Skeletal muscle cell (primary cell): Measurements from ENCODE around the gene SH3GL3.

ENCODE experiments used
- DNase-seq: peaks from one replicate; pipeline ENCODE4 v3.0.0-alpha.2; 2010; ENCODE audit warnings: low read depth
- H3K4me3 ChIP-seq: 2 replicates; pipeline ENCODE4 v1.5.1; 2011; ENCODE audit warnings: low read depth, mild to moderate bottlenecking, control low read depth, low read length, moderate library complexity

Gene SH3GL3

GRCh38 chr15:83498374-83498773 lies 51.2 kb downstream of the SH3GL3 start:
- DNase-seq: no peak
- H3K4me3 ChIP-seq: no peak overlapping the region

GRCh38 chr15:83498801-83499200 lies 51.7 kb downstream of the SH3GL3 start:
- no peak for DNase-seq
- no peak overlapping the region for H3K4me3 ChIP-seq

GRCh38 chr15:83499476-83499875 lies 52.3 kb downstream of the SH3GL3 start:
- DNase-seq: no peak
- H3K4me3 ChIP-seq: no peak overlapping the region

- no peak overlapping the region for H3K4me3 ChIP-seq
- DNase-seq: no peak
Observed at GRCh38 chr15:83503595-83504364, 56.6 kb downstream of the SH3GL3 start.

DNA sequence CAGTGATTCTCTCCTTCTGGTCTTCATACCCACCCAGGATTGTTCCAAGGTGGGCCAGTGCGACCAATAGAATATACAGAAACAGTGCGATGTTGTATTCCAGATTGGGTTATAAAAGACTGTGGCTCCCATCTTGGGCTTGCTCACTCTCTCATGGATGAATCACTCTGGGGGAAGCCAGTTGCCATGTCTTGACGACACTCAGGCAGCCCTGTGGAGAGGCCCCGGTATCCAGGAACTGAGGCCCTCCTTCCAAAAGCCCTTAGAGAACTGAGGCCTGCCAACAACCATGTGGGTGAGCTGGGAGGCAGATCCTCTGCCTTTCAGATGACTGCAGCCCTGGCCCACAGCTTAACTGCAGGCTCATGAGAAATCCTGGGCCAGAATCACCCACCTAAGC lies 57.2 kb downstream of the SH3GL3 start:
- H3K4me3 ChIP-seq: no peak overlapping the region
- peak; percentile 4 for DNase-seq

- DNase-seq: no peak
- H3K4me3 ChIP-seq: no peak overlapping the region
Observed at GRCh38 chr15:83510001-83510400, 62.9 kb downstream of the SH3GL3 start.

- no peak overlapping the region for H3K4me3 ChIP-seq
- no peak for DNase-seq
Observed at GRCh38 chr15:83512459-83512858, 65.3 kb downstream of the SH3GL3 start.

DNA sequence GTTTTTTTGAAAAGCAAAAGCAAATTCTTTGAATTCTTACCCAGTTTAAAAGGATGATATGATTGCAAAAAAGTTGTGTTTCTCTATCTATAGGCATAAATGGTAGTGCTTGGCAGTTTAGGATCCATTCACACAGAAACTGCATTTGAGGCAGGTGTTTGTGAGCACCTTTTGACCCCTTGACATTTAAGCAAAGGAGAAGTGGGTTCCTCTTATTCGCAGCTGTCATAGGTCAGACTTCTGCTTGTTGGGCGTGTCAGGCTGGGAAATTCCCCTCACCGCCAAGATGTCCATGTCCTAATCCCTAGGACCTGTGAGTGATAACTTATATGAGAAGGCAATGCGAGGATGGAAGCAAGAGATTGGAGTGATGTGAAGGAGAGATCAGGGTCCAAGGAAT lies 67.4 kb downstream of the SH3GL3 start:
- DNase-seq: no peak
- no peak overlapping the region for H3K4me3 ChIP-seq

- DNase-seq: no peak
- no peak overlapping the region for H3K4me3 ChIP-seq
Observed at GRCh38 chr15:83515164-83515563, 68.0 kb downstream of the SH3GL3 start.

DNA sequence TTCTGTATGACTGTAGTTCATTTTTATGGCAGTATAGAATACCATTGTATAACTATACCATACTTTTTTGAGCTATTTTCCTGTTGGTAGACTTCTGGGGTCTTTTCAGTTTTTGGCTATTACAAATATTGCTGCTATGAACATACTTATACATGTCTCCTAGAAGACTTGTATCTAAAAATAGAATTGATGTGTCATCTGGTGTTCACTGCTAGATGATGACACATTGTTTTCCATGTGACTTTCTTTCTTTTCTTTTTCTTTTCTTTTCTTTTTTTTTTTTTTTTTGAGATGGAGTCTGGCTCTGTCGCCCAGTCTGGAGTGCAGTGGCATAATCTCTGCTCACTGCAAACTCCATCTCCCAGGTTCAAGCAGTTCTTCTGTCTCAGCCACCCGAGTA lies 69.8 kb downstream of the SH3GL3 start:
- DNase-seq: no peak
- H3K4me3 ChIP-seq: no peak overlapping the region

DNA sequence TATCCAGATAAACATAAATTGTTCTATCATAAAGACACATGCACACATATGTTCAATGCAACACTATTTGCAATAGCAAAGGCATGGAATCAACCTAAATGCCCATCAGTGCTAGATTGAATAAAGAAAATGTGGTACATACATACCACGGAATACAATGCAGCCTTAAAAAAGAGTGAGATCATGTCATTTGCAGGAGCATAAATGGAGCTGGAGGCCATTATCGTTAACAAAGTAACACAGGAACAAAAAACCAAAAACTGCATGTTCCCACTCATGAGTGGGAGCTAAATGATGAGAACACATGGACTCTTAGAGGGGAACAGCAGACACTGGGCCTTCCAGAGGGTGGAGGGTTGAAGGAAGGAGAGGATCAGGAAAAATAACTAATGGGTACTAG lies 79.2 kb downstream of the SH3GL3 start:
- no peak for DNase-seq
- H3K4me3 ChIP-seq: no peak overlapping the region

DNA sequence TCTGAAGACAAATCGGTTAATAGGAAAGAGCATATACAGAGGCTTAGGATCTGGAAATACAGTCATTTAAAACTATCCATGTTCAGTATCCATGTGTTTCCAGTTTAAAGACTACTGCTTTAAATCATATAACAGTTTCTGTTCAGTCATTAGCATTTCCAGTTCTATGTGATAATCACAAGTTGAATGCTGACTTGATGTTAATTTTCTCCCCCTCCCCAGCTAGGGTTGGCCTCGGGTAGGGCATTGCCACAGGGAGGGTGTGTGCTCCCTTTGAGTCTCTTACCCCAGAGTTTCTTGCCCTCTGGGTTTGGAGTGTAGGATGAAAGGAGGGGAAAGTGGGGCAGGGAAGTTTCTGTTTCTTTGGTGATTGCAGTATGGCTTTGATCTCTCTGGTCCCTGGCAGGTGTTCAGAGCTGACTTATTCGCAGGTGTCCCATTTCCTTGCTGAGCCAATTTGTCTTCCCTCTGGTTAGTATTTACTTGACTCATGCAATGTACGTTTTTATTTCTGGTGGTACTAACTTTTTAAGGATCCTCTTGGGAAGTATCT lies 86.3 kb downstream of the SH3GL3 start:
- no peak overlapping the region for H3K4me3 ChIP-seq
- no peak for DNase-seq

GRCh38 chr15:83537606-83538005 lies 90.5 kb downstream of the SH3GL3 start:
- DNase-seq: no peak
- H3K4me3 ChIP-seq: no peak overlapping the region

- no peak for DNase-seq
- H3K4me3 ChIP-seq: no peak overlapping the region
Observed at GRCh38 chr15:83538682-83539081, 91.5 kb downstream of the SH3GL3 start.

DNA sequence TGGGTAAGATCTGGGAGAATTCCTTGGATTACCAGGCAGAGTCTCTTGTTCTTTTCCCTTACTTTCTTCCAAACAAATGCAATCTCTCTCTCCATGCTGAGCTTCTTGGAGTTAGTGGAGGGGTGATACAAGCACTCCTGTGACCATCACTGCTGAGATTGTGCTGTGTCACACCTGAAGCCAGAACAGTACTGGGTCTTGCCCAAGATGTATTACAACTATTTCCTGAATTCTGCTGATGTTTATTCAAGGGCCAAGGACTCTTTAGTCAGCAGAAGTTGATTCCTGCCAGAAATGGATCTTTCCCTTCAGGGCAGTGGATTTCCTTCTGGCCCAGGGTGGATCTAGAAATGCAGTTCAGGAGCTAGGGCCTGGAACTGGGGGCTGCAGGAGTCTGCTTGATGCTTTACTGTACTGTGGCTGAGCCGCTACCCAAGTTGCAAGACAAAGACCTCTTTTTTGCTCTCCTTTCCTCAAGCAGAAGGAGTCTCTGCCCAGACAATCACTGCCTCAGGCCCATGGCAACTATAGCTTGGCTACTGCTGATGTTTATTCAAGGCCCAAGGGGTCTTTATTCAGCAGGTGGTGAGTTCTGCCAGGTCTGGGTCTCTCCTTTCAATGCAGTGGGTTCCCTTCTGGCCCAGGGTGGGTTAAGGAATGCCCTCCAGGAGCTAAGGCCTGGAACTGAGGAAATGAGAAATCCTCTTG lies 98.8 kb downstream of the SH3GL3 start:
- DNase-seq: no peak

DNA sequence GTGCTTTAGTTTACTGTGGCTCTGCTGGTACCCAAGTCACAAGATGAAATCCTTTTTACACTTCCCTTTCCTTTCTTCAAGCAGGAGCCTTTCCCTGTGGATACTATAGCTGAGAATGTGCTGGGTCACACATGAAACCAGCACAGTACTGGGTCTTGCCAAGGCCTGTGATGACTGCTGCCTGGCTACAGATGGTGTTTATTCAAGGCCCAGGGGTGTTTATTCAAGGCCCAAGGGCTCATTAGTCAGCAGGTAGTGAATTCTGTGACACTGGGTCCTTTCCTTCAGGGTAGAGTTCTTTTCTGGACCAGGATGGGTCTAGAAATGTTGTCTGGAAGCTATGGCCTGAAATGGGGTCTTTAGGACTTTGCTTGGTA lies 99.4 kb downstream of the SH3GL3 start:
- no peak overlapping the region for H3K4me3 ChIP-seq
- no peak for DNase-seq

More for the DNA sequence above, 98.8 kb downstream of the SH3GL3 start:
- no peak overlapping the region for H3K4me3 ChIP-seq

- no peak for DNase-seq
- no peak overlapping the region for H3K4me3 ChIP-seq
Observed at GRCh38 chr15:83547168-83547567, 100.0 kb downstream of the SH3GL3 start.

DNA sequence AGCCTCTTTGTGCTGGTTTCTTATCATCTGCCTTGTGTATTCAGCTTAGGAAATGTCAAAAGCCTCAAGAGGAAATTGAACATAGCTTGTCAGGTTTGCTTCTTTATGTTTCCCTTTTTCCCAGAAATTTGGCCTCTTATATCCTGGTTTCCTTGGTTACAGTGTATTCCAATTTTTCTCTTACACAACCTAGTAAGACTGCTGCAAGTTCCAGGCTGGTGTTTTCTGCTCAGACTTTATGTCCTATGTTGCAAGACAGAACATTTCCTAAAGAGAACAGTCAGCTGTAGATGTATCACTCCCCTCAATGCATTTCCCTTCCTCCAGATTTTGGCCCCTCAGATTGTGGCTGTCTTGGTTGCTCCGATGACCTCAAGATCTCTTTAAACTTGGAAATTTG lies 102.5 kb downstream of the SH3GL3 start:
- H3K4me3 ChIP-seq: no peak overlapping the region
- DNase-seq: peak; percentile 16

DNA sequence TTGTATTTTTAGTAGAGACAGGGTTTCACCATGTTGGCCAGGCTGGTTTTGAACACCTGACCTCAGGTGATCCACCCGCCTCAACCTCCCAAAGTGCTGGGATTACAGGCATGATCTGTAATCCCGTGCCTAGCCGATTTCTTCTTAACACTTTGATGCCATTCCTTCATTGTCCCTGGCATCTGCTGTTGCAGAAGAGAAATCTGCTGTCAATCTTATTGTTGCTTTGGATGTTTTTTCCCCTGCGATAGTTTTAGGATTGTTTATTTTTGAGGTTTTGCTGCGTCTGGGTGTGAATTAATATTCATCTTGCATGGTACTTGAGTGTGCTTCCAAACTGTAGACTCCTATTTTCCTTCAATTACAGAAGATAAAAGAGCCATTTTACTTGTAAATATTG lies 107.4 kb downstream of the SH3GL3 start:
- DNase-seq: no peak
- no peak overlapping the region for H3K4me3 ChIP-seq

GRCh38 chr15:83555383-83555782 lies 108.2 kb downstream of the SH3GL3 start:
- DNase-seq: no peak

DNA sequence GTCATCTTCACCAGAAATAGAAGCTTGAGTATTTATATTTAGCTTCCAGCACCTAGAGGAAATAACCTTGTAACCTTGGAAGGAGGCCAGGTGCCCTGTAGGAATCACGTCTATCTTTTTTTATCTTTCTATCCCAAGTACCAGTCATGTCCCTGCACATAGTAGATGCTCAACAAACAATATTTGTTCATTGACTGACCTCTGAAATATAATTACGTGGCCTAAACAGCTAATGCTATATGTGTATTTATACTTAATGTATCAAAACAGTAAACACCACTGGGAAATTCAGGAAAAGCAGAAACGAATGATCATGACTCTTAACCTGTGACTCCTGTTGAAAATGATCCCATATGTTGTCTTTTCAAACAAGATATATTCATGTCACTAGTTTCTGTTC lies 108.9 kb downstream of the SH3GL3 start:
- H3K4me3 ChIP-seq: no peak overlapping the region
- no peak for DNase-seq

More at GRCh38 chr15:83555383-83555782, 108.2 kb downstream of the SH3GL3 start:
- no peak overlapping the region for H3K4me3 ChIP-seq
